Activated naive CD8-positive, alpha-beta T cell treated with anti-CD3 and anti-CD28 coated beads, Interleukin-2, amount 50 U/mL, for 24 hours (primary cell): ENCODE results near the gene HRH1.
"Not testable (repeated sequence)": the region's sequence is repeated elsewhere in the genome, so short reads cannot be mapped to it uniquely, and the experiment has no call there.

Experiments used
- ATAC-seq: fragments of 150-1000 bp; cut with Tn5 transposase; one replicate; pipeline ENCODE4 v1.10.0; 2021
- DNase-seq: peaks from one replicate; pipeline ENCODE4 v3.0.0; 2021
- H3K27ac Mint-ChIP-seq: one replicate; pipeline ENCODE4 v1.8.0; 2021; ENCODE audit warnings: mild to moderate bottlenecking, mixed read lengths
- H3K27me3 Mint-ChIP-seq: one replicate; pipeline ENCODE4 v1.8.0; 2021; ENCODE audit warnings: mixed read lengths
- H3K36me3 Mint-ChIP-seq: one replicate; pipeline ENCODE4 v1.8.0; 2021; ENCODE audit warnings: low read depth, mixed read lengths
- H3K4me1 Mint-ChIP-seq: one replicate; pipeline ENCODE4 v1.8.0; 2021; ENCODE audit warnings: mixed read lengths
- H3K4me3 Mint-ChIP-seq: one replicate; pipeline ENCODE4 v1.8.0; 2021; ENCODE audit warnings: mild to moderate bottlenecking, moderate library complexity, mixed read lengths
- H3K9me3 Mint-ChIP-seq: one replicate; pipeline ENCODE4 v1.8.0; 2021; ENCODE audit warnings: mixed read lengths

HRH1 gene, protein sequence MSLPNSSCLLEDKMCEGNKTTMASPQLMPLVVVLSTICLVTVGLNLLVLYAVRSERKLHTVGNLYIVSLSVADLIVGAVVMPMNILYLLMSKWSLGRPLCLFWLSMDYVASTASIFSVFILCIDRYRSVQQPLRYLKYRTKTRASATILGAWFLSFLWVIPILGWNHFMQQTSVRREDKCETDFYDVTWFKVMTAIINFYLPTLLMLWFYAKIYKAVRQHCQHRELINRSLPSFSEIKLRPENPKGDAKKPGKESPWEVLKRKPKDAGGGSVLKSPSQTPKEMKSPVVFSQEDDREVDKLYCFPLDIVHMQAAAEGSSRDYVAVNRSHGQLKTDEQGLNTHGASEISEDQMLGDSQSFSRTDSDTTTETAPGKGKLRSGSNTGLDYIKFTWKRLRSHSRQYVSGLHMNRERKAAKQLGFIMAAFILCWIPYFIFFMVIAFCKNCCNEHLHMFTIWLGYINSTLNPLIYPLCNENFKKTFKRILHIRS

DNA sequence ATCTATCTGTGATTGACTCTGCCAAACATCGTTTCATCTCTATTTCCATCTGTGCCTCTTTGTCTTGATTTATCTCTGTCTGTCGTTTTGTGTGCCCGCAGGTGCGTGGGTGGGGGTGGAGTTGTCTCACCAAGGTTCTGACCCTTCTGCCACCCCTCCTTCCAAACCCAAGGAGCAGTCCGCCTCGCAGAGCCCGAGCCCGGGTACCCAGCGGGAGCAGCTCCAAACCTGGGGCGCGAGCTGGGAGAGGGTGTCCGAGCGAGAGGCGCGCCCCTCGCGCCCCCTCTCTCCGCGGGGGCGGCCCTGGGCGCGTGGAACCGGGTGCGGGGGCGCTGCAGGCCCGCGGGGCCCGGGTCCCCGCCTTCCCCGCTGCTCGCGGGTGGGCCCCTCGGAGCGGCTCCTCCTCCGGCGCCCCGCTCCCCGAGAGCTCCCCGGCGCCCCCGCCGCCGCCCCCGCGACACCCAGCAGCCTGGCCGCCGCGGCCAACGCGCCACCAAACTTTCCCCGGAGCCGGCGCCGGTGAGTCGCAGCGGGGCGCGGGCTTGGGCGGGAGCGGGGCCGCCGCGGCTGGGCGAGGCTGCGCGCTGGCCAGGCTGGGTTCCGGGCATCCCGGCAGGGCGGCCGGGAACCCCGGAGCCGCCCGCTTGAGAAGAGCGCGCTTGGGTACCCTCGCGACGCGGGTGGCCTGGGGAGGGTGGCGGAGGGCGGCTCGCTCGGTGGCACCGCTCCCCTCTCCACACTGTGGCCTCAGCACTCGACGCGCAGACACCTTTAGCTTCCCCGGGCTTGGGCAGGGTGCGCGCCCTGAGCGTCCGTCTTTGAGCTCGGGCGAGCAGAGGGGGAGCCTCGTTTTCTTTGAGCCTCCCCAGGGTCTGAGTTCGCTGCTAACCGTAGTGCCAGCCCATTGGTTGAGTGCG, at the start of gene HRH1:
Gene HRH1, plus strand, starts transcription at position 458 of the 917 bp plus-strand sequence. CDS start 104,545 bp downstream, outside the sequence.
- peak; percentile 17 for DNase-seq
- ATAC-seq: peak; percentile 40
- Mint-ChIP-seq H3K27ac (no peak within 1 kb of the TSS), H3K9me3 (no peaks in the 10 kb centered on the region), H3K36me3 (no peaks in the 10 kb centered on the region), H3K4me1 (peaks cover 8% of the 10 kb centered on the region), H3K4me3 (peak within 1 kb of the TSS; percentile 55), H3K27me3 (peaks cover 64% of the 10 kb centered on the region)

DNA sequence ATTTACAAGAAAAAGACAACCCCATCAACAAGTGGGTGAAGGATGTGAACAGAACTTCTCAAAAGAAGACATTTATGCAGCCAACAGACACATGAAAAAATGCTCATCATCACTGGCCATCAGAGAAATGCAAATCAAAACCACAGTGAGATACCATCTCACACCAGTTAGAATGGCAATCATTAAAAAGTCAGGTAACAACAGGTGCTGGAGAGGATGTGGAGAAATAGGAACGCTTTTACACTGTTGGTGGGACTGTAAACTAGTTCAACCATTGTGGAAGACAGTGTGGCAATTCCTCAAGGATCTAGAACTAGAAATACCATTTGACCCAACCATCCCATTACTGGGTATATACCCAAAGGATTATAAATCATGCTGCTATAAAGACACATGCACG, 41.0 kb upstream of the HRH1 start:
- DNase-seq, H3K36me3 Mint-ChIP-seq, H3K27ac Mint-ChIP-seq, H3K4me1 Mint-ChIP-seq, H3K4me3 Mint-ChIP-seq, ATAC-seq: not testable (repeated sequence)
- Mint-ChIP-seq H3K27me3 (peaks cover 43% of the 10 kb centered on the region), H3K9me3 (peaks cover 13% of the 10 kb centered on the region)

DNA sequence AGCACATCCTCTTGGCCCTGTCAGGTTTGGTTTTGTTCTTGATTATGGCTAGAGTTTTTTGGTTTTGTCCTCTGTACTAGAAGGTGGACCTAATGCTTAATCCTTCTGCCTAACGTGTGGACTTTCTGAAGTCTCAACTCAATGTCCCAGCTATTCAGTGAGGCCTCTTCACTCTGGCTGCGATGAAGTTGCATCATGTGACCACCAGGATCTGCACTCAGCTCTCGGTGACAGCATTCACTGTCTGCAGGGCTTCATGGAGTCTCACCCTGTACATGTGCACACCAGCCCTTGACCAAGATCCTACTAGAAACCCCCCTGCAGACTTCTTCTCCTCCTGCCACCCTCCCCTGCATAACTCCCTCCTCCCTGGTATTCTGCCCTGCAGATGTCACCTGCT, 38.7 kb upstream of the HRH1 start:
- DNase-seq (no peak), ATAC-seq (no peak)
- Mint-ChIP-seq H3K4me1 (no peaks in the 10 kb centered on the region), H3K27ac (no peak overlapping the region), H3K4me3 (no peak overlapping the region), H3K36me3 (no peaks in the 10 kb centered on the region), H3K27me3 (peaks cover 40% of the 10 kb centered on the region), H3K9me3 (peaks cover 13% of the 10 kb centered on the region)

DNA sequence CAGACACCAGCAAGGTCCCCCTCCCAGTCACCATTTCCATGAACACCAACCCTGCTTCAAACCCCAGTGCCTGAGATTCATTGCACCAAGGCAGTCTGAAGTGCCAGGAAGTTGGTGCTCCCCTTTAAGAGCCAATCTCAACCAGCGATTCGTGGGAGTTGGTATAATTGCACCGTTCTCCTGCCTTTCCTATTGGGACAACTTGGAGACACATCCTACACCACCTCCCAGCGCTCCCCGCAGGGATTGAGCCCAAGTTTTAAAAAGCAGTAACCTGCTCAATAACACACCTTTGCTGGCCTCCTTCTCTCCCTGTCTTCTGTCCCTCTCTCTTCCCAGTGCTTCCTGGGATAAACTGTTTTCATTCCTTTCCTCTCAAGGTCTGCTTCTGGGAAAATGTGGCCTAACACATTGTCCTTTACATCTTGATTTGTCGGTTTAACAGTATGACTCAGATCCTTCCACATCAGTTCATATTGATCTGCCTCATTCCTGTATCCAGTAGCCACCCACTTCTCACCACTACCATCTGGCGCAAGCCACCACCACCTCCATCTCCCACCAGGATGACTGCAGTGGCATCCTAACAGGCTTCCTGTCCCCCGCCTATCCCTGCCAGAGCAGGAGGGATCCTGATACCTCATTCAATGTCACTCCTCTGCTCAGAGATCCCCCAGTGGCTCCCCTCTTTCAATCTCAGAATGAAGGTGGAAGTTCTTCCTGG, 37.8 kb upstream of the HRH1 start:
- H3K9me3 Mint-ChIP-seq: peaks cover 13% of the 10 kb centered on the region
- H3K36me3 Mint-ChIP-seq: no peaks in the 10 kb centered on the region
- H3K27me3 Mint-ChIP-seq: peaks cover 38% of the 10 kb centered on the region
- no peak overlapping the region for H3K27ac Mint-ChIP-seq
- DNase-seq (no peak), ATAC-seq (no peak)
- H3K4me1 Mint-ChIP-seq: no peaks in the 10 kb centered on the region
- no peak overlapping the region for H3K4me3 Mint-ChIP-seq

DNA sequence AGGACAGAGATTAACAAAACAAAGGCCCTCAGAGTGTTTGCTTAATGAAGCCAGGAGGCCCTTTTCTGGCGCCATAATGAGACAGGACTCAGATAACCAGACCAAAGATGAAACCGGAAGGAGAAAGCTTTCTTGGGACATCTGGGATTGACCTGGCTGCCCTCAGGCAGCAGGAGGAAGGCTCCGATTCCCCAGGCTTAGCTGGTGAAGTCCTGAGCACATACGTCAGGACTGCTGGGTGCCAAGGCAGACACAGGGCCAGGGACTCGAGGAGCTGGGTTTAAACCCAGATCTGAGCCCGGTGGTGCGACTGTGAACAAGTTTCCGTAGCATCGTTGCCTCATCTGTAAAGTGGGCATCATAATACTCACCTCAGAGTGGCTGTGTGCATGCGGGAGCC, 36.7 kb upstream of the HRH1 start:
- Mint-ChIP-seq H3K27ac (no peak overlapping the region), H3K4me3 (no peak overlapping the region), H3K4me1 (no peaks in the 10 kb centered on the region), H3K9me3 (peaks cover 9% of the 10 kb centered on the region), H3K36me3 (no peaks in the 10 kb centered on the region), H3K27me3 (peaks cover 35% of the 10 kb centered on the region)
- DNase-seq: no peak
- ATAC-seq: no peak

DNA sequence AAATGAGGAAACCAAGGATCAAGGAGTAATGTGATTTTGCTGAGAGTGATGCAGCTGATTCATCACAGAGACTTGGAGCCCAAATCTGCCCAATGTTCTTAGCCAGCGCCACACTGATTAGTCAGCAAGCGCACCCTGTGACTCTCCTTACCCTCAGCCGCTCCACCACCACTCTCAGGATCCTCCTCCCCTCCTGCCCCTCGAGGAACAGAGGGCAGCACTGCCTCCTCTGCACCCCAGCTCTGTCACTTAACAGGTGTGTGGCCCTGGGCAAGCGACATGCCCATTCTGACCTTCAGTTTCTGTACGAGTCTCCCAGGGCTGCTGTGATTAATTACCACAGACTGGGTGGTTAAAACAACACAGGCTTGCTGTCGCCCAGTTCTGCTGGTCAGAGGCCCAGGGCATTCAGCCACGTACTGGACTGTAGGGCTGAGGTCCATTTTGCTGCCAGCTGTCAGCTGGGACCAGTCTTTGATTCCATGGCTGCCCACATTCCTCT, 36.1 kb upstream of the HRH1 start:
- Mint-ChIP-seq H3K9me3 (peaks cover 13% of the 10 kb centered on the region), H3K27me3 (peaks cover 39% of the 10 kb centered on the region), H3K4me1 (no peaks in the 10 kb centered on the region), H3K4me3 (no peak overlapping the region), H3K27ac (no peak overlapping the region), H3K36me3 (no peaks in the 10 kb centered on the region)
- no peak for DNase-seq
- ATAC-seq: no peak

DNA sequence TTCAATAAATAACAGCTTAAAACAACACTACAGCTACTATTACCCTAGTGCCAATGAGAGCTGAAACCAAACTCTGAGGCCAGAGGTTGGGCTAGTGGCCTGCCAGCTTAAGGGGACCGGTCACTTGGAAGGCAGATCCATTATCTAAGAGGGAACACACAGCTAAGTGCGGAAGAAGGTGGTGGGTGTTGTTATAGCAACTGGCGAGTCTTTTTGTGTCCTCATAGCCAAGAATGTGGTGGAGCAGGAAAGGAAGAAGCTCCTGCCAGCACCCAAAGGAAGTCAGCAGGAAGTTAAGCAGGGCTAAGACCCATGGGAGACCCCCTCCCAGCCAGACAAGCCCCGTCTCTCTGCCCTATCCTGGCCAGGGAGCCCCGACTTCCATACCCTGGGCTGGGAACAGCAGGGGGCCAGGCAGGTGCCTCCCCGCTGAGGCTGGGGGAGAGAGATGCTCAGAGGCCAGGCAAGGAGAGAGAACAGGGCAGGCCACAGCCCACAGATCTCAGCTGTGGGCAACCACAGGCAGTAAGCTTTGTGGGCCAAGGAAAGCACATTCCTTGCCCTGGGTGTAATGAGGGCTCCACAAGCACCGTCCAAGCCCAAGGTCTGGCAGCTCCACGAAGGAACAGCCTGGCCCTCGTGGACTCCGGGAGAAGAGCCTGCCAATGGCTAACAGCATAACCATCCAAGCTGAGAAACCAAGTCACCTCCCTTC, 34.0 kb upstream of the HRH1 start:
- DNase-seq (no peak), ATAC-seq (no peak)
- H3K27me3 Mint-ChIP-seq: peaks cover 41% of the 10 kb centered on the region
- no peaks in the 10 kb centered on the region for H3K4me1 Mint-ChIP-seq
- no peaks in the 10 kb centered on the region for H3K36me3 Mint-ChIP-seq
- no peak overlapping the region for H3K4me3 Mint-ChIP-seq
- peaks cover 4% of the 10 kb centered on the region for H3K9me3 Mint-ChIP-seq
- H3K27ac Mint-ChIP-seq: no peak overlapping the region

DNA sequence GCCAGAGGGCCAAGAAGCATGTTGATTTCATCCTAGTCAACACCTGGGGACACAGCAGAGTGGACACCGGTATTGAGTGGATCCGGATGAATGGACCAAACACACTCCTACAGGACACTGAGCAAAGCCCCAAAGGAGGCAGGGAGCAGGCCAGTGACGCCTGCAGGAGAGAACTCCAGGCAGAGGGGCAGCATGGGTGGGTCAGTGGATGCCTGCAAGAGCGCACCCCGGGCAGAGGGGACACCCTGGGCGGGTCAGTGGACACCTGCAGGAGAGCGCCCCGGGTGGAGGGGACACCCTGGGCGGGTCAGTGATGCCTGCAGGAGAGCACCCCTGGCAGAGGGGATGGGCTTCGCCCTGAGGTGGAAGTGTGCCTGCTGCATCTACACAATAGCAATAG, 27.6 kb upstream of the HRH1 start:
- Mint-ChIP-seq H3K9me3 (peaks cover 4% of the 10 kb centered on the region), H3K27ac (no peak overlapping the region), H3K36me3 (no peaks in the 10 kb centered on the region), H3K4me1 (no peaks in the 10 kb centered on the region), H3K27me3 (peaks cover 19% of the 10 kb centered on the region), H3K4me3 (no peak overlapping the region)
- DNase-seq: no peak
- no peak for ATAC-seq

DNA sequence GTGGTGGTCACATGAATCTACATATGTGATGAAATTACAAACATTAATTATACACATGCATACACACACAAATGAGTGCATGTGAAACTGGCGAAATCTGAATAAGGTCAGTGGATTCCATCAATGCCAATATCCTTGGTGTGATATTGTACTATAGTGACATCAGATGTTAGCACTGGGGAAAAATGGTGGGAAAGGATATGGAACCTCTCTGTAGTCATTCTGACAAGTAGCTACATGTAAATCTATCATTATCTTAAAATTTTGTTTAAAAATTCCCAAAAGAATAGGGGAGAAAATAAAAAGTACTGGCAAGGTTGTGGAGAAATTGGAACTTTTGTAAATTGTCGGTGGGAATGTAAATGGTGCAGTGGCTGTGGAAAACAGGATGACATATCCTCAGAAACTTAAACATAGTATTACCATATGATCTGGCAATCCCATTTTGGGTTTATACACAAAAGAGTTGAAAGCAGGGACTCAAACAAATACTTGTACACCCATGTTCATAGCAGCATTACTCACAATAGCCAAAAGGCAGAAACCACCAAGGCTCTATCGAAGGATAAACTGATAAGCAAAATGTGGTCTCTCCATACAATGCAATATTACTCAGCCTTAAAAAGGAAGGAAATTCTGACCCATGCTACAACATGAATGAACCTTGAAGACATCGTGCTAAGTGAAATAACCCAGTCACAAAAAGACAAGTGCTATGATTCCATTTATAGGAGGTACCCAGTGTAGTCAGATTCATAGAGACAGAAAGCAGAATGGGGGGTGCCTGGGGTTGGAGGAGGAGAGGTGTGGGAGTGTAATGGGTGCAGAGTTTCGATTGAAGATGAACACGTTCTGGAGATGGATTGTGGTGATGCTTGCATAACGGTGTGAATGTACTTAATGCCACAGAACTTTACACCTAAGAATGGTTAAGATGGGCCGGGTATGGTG, 25.3 kb upstream of the HRH1 start:
- Mint-ChIP-seq H3K4me3 (no peak overlapping the region), H3K4me1 (no peaks in the 10 kb centered on the region), H3K27ac (peak overlapping the region; percentile 28), H3K27me3 (peaks cover 6% of the 10 kb centered on the region), H3K9me3 (no peaks in the 10 kb centered on the region), H3K36me3 (no peaks in the 10 kb centered on the region)
- ATAC-seq: peak; percentile 58
- no peak for DNase-seq

DNA sequence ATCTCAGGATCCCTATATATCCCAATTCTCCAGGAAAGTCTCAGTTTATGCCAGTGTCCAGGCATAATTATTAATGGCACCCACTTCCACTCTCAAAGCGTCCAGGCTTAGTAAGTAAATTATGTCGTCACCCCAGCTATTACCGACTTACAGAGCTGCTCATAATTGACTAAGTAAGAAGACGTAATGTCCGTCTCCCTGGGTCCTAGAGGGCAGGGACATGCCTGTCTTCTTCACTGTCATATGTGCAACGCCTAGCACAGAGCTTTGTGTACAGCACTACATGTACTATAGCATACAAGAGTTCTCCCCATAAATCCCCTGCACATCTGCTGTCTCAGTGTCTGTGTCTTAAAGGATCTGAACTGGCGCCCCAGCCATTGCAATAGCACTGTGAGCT, 23.9 kb upstream of the HRH1 start:
- DNase-seq: no peak
- Mint-ChIP-seq H3K4me3 (no peak overlapping the region), H3K4me1 (no peaks in the 10 kb centered on the region), H3K9me3 (no peaks in the 10 kb centered on the region), H3K36me3 (no peaks in the 10 kb centered on the region), H3K27me3 (peaks cover 6% of the 10 kb centered on the region), H3K27ac (no peak overlapping the region)
- no peak for ATAC-seq

DNA sequence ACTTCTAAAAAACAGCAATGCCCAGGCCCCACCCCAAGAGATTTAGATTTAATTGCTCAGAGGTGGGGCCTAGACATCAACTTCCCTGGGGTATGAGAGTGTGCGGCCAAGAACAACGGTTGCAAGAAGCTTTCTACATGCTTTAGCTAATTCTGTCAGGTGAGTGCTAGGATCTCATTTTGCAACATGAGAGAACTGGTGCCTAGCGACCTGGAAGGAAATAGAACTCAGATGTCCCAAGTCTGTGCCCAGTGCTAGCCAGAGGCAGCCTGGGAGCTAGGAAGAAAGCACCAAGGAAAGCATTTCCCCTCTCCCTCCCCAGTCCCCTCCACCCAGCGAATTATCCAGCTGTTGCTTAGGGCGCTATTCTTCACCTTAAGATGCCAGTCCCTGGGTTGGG, 22.9 kb upstream of the HRH1 start:
- ATAC-seq: no peak
- Mint-ChIP-seq H3K4me3 (no peak overlapping the region), H3K4me1 (no peaks in the 10 kb centered on the region), H3K36me3 (no peaks in the 10 kb centered on the region), H3K27me3 (peaks cover 3% of the 10 kb centered on the region), H3K27ac (no peak overlapping the region), H3K9me3 (no peaks in the 10 kb centered on the region)
- DNase-seq: no peak

DNA sequence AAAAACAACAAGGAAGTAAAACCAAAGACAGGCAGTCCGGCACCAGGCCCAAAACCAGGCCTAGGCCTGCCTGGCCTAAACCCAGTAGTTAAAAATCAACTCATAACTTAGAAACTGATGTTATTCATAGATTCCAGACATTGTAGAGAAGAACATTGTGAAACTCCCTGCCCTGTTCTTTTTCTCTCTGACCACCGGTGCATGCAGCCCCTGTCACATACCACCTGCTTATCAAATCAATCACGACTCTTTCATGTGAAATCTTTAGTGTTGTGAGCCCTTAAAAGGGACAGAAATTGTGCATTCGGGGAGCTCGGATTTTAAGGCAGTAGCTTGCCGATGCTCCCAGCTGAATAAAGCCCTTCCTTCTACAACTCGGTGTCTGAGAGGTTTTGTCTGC, 22.4 kb upstream of the HRH1 start:
- not testable (repeated sequence) for H3K4me3 Mint-ChIP-seq, ATAC-seq, DNase-seq, H3K4me1 Mint-ChIP-seq, H3K36me3 Mint-ChIP-seq, H3K27me3 Mint-ChIP-seq, H3K27ac Mint-ChIP-seq, H3K9me3 Mint-ChIP-seq

DNA sequence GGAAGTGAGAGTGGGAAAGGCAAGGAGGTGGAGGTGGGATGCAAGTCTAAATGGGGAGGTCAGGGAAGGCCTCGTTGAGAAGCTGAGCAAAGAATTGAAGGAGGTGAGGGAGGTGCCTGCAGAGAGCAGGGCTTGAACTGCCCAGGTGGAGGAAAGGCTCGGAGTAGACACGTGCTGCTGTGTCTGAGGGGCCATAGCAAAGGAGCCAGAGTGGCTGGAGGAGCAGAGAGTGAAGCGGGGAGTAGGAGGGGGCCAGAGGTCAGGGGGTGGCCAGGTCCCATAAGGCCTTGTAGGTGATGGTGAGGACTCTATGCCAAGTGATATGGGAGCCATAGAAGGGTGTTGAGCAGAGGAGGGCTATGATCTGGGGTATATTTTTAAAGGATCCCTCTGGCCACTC, 21.4 kb upstream of the HRH1 start:
- Mint-ChIP-seq H3K27ac (no peak overlapping the region), H3K4me3 (no peak overlapping the region), H3K4me1 (no peaks in the 10 kb centered on the region), H3K27me3 (peaks cover 2% of the 10 kb centered on the region), H3K9me3 (no peaks in the 10 kb centered on the region), H3K36me3 (no peaks in the 10 kb centered on the region)
- DNase-seq: no peak
- no peak for ATAC-seq
